OCI-M2 (cell line): Measurements from ENCODE around the gene ANKMY2.
"Not testable (repeated sequence)": the region's sequence is repeated elsewhere in the genome, so short reads cannot be mapped to it uniquely, and the experiment has no call there.

Experiments
- DNase-seq: peaks from one replicate; lab custom pipeline; 2025; ENCODE audit not compliant: unreplicated experiment; lab: John Stamatoyannopoulos, UW

Gene ANKMY2

DNA sequence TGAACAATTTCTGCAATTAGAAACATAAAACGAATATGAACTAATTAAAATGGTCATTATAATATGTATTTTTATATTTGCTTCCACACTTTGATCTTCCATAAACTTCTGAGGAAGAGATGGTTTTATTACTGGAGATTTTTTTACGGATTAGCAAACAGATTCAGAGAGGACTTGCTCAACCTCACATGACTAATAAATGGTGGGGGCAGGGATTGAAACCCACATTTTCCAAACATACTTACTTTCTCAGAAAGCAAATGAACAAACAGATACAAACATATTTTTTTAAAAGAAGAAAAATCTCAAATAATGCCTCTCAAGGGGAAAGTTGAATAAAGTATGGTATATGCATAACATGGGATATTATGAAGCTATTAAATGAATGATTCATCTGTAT lies 18.3 kb downstream of the ANKMY2 start:
- DNase-seq = no peak

DNA sequence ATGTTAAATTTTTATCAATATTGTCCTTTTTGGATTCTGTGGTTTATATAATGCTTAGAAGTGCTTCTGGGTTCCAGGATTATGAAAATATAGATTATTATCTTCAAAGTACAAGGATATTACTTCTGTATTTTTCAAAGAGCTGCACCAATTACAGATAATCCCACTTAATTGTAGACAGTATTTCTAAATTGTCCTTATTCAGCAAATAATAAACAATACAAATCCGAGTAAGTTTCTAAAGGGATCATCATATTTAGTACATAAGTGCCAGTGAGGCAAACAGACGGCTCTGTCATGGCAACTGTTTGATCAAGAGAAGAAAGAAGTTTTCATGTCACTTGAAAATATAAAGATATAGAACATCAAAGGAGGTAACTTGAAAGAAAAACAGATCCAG lies 19.2 kb downstream of the ANKMY2 start:
- DNase-seq = no peak

DNA sequence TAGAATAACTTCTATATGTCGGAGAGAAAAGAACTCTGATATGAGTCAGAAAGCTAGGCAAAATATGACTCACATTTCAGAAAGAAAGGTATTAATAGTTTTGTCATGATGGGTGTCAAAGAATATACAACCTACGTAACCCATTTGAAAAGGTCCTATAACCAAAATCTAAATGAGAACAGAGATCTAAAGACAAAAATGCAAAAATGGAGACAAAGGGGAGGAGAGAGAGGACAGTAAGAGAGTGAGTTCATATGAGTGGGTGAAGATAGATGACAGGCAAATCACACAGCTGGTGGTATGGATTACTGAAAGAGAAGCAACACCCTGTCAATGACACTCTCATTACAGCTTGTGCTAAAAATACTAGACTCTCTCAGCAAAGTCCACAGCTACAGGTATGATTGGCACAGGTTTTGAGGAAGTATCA lies 25.6 kb downstream of the ANKMY2 start:
- DNase-seq = no peak

DNA sequence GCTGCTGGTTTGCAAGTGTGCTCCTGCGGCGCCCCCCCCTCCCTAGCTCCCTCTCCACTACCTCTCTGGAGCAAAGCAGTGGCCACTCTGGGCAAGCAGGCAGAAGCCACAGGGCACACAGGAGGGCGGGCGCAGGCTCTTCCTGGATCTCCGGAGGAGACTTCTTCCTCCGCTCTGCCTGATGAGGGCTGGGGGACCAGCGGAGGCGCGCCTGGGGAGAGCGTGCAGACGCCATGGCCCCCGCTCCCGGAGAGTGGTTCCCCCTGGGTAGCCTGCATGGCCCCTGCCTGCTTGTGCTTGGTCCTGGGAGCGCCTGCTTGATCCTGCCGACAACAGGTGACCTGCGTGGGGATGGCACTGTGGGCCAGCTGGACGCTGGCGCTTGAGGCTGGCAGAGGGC lies 29.0 kb downstream of the ANKMY2 start:
- no peak for DNase-seq

DNA sequence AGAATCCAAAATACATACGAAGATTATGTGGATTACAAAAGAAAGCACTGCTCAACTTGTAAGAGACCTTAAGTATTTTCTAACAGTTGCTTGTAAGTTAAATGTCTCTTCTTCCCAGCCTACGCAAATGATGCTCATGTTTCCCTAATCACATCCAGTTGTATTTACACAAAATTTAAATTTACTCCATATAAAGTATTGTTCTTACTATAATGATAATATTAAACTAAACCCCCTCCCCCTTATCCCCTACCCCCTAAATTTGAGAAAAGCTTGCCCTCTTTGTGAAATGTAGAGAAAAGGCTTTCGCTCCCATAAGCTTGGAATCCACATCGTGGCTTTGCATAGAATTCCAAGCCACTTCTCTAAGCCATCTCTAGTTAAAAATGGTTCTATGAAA lies 29.4 kb downstream of the ANKMY2 start:
- no peak for DNase-seq

DNA sequence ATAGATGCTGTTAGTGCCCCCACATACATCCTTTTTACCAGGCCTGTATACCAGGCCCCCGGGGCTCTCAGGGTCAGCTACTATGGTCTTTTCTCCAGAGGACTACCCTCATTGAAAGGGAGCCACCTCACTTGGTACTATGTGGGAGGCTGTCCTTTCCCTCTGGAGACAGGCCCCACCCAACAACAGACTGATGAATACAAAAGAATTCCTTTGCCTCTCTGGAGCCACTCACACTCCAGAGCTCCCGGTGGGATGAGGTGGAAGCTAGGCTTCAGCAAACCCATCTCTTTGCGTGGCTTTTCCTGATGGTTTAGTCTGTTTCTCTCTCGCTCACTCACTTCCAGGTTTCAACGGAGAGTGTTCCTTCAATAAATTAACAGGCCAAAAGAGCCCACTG lies 30.3 kb downstream of the ANKMY2 start:
- no peak for DNase-seq

GRCh38 chr7:16611711-16612110 lies 33.8 kb downstream of the ANKMY2 start:
- no peak for DNase-seq

DNA sequence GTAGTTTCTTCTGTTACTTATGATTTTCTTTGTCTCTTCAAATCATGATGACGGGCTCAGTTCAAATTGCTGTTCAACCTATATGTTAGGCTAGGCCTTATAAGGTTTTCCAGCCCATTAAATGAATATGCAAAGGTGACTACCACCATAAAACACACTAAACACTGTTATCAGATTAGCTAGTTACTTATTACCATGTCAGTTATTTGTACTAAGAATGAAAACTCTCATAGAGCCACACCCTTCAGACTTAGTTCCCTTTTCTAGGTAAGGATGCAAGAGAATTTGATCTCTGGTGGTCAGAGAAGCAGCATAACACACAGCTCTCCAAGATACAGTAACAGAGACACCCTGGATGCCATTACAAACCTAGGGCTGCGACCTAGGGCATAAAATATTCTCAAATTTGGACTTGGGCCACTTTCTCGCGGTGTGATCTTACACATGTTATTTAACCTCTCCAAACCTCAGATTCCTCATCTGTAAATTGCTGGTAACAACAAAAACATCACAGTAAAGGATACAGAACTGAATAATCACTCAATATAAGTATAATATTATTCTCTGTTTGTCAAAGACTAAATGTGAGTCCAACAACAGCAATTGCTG lies 35.6 kb downstream of the ANKMY2 start:
- no peak for DNase-seq

DNA sequence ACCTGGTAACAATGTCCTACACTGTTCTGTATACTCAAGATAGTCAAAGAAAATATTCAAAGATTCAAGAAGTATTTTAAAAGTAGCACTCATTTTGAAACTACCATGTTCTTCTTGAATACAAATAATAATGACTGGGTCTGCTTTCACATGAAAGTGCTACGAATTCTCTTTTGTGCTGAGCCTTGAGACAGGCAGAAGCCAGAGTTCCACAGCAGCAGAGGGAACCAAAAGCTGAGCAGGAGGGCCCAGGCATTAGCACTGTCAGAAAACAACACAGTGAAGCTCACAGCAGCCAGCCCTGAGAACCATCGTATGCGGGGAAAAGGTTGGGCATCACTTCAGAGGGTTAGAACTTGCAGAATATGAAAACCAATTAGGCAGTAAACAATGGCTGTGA lies 38.9 kb downstream of the ANKMY2 start:
- no peak for DNase-seq

DNA sequence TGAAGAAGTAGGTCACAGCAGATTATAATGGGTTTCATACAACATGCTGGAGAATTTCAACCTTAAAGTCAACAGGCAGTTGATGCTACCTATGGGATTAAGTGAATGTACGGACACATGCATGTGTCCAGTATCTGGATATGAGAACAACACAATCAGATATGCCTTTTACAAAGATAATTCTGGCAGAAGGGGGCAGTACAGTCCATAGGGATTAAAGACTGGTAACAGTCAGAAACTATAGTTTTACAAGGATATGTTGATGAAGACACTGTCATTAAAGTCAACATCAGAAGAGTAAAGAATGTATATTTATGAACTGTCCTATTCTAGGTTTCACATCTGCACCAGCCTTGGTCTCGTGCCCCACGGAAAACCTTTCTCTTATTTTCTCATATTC lies 41.5 kb downstream of the ANKMY2 start:
- no peak for DNase-seq

DNA sequence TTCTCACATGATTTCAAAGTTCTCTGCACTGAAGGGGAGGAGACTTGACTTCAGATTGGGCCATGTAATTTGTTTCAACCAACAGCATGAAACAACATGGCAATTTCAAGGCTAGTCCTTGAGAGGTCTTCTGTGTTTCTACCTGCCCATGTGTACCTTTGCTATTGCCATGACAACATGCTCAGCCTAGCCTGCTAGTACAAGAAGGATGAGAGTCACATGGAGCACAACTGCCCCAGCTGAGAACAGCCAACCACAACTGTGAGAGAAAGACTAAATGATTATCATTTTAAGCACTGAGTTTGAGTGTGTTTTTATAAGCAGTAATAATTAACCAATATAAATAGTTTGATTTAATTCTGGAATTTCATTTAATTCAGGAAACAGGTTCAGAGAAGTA lies 41.9 kb downstream of the ANKMY2 start:
- no peak for DNase-seq

DNA sequence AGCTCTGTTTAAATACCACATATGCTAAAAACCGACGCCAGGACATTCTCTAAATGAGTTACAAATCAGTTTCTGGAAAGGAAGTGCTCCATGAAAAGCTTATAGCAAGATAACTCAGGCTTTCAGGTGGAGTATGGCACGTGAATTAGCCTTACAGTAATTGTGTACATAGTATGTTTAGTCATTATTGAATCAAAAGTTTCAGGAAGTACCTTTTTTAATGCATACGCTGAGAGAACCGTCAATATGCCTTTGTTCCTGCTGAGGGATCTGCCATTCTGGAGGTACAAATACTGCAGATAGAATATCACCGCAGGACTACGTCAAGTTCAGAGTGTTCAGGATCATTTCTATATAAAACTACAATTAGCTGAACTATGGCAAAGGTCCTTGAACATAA lies 45.7 kb downstream of the ANKMY2 start:
- no peak for DNase-seq

- DNase-seq = no peak
Observed at GRCh38 chr7:16598015-16598414, 47.5 kb downstream of the ANKMY2 start.

DNA sequence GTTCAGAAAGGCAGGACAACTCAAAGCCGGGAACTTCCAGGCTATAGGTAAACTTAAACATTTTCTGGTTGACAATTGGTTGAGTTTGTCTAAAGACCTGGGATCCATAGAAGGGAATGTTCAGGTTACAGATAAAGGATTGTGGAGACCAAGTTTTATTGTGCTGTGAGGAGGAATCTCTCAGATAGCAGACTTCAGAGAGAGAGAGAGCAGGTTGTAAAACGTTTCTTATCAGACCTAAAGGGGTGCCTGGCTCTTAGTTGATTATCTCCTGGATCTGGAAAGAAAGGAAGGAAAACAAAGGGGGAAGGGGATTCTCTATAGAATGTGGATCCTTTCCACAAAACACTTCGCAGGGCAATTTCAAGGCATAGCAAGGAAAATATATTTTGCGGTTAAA lies 50.0 kb downstream of the ANKMY2 start:
- not testable (repeated sequence) for DNase-seq

DNA sequence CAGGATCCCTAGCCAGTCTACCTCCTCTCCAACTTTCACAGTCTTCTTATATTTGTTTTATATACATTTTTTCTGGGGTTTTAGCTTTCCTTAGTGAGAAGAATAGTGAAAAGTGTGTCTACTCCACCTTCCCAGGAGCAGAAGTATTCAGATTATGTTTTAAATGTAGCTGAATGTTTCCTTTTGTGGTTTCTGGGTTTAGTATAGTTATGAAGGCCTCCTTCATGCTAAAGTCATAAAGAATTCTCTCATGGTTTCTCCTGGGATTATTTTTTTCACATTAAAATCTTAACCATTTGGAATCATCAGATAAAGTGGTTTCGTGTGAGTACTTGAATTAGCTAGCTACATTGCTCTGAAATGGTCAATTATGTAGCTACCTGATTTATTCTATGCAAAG lies 50.9 kb downstream of the ANKMY2 start:
- DNase-seq = no peak

- DNase-seq = no peak
Observed at GRCh38 chr7:16594061-16594460, 51.5 kb downstream of the ANKMY2 start.

GRCh38 chr7:16592395-16592794 lies 53.2 kb downstream of the ANKMY2 start:
- DNase-seq = no peak

- no peak for DNase-seq
Observed at GRCh38 chr7:16590424-16590823, 55.1 kb downstream of the ANKMY2 start.

GRCh38 chr7:16589881-16590280 lies 55.7 kb downstream of the ANKMY2 start:
- no peak for DNase-seq

- DNase-seq = no peak
Observed at GRCh38 chr7:16587790-16588189, 57.8 kb downstream of the ANKMY2 start.

DNA sequence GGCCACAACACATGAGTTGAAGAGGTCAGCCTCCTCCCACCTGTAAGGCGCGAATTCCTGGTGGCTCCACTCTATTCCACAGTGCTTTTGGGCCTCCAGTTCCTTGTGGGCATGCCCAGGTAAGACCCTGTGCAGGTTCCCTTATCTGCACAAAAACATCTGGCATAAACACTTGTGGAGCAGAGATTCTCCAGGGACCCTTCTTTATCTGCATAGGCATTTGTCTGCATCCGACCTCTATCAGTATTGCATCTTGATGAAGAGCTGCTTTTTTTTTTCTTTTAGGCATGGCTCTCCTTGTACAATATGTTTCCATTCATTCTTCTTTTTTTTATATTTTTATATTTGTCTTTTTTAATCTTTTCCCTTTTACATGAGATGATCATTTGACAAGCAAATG lies 58.4 kb downstream of the ANKMY2 start:
- no peak for DNase-seq

DNA sequence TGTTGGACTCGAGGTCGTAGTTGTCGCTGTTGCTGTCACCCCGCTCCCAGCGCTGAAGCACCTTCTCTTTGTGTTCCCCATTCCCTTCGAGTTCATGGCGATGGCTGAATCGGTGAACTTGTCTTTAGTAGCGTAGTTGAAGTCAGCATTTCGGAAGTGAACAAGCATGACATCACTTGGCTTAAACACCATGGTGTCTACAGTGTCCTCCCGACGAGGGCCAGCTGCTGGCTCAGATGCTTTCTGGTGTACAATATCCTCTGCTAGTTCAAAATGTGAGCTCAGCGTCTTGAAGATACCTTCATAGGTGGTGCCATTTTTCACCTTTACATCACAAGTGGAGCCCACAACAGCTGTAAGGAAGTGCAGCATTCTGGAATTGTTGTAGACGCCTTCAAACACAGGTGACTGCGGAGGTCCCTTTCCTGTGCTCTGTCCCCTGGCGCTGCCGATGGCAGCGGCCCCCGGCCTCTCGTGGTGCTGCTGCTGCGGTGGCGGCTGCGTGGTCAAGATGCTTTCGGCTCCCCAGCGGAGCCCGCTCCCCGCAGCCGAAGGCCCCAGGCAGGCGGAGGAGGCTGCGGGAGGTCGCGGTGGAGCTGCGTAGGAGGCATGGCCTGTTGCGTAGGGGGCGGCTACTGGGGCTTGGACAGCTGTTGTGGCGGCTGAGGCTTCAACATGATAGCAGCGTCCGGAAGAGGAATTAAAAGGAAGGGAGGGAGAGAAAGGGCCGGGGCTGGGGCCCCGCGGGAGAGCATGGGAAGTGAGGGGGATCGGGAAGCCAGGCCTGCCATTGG lies 59.3 kb downstream of the ANKMY2 start:
- no peak for DNase-seq

GRCh38 chr7:16585540-16585939 lies 60.0 kb downstream of the ANKMY2 start:
- no peak for DNase-seq
